Transverse colon (tissue), 4 donors: Measurements from ENCODE around the gene BPIFA3.

Experiments used
- CTCF ChIP-seq, 5 experiments: fragments of 200-600 bp in 3 of 5; fragments of 450-650 bp in 2 of 5; sonication (generic) in 3 of 5; IDR thresholded peaks; 1 replicate in 2 of 5; 2 replicates in 3 of 5; pipeline ENCODE4 v1.5.1; 2016 to 2017; ENCODE audit warnings: antibody characterized with exemption in 5 of 5, inconsistent platforms in 3 of 5, mild to moderate bottlenecking in 2 of 5, moderate library complexity in 1 of 5
- EP300 ChIP-seq: sonication (generic); formaldehyde crosslinking; IDR thresholded peaks from one replicate; pipeline ENCODE4 v1.6.1; 2017; ENCODE audit warnings: antibody characterized with exemption, low read depth
- POLR2A ChIP-seq: fragments of 450-650 bp; IDR thresholded peaks from one replicate; pipeline ENCODE4 v1.6.1; 2016; ENCODE audit warnings: antibody characterized with exemption, mild to moderate bottlenecking, moderate library complexity
- POLR2AphosphoS5 ChIP-seq, 3 donors: sonication (generic); formaldehyde crosslinking; IDR thresholded peaks; one replicate each; pipeline ENCODE4 v1.6.1; 2016; ENCODE audit warnings: antibody characterized with exemption in 3 of 3

- no peak for TF ChIP-seq POLR2A
- TF ChIP-seq CTCF (IDR thresholded peaks at IDR 0.05) = no peak
- no peak for TF ChIP-seq EP300
- no peak for TF ChIP-seq POLR2AphosphoS5 (IDR thresholded peaks at IDR 0.05)
Measured at GRCh38 chr20:33202451-33202850, 14.7 kb upstream of the BPIFA3 start.
